CD4-positive, alpha-beta T cell treated with Interleukin-4 for 4 hours (primary cell): ENCODE data around the gene RP2.

Source experiments
- DNase-seq: peaks from one replicate; pipeline ENCODE4 v3.0.0-alpha.2; 2020

The RP2 gene

GRCh38 chrX:46836701-46837557 lies at the start of gene RP2:
RP2 (plus strand) TSS chrX:46837043; CDS start chrX:46837101, 58 bp downstream.
- peak; percentile 83 for DNase-seq

GRCh38 chrX:46788902-46789301 lies 47.9 kb upstream of the RP2 start:
- DNase-seq, result no peak

GRCh38 chrX:46791927-46792809 lies 44.7 kb upstream of the RP2 start:
- peak; percentile 32 for DNase-seq

GRCh38 chrX:46792810-46793188 lies 44.0 kb upstream of the RP2 start:
- no peak for DNase-seq

GRCh38 chrX:46793386-46794143 lies 43.3 kb upstream of the RP2 start:
- DNase-seq, result no peak

GRCh38 chrX:46796574-46797191 lies 40.2 kb upstream of the RP2 start:
- peak; percentile 59 for DNase-seq

GRCh38 chrX:46803140-46803539 lies 33.7 kb upstream of the RP2 start:
- DNase-seq, result no peak

GRCh38 chrX:46805270-46805669 lies 31.6 kb upstream of the RP2 start:
- DNase-seq, result no peak

GRCh38 chrX:46811121-46811520 lies 25.7 kb upstream of the RP2 start:
- DNase-seq, result no peak

- no peak for DNase-seq
Observed at GRCh38 chrX:46812445-46812844, 24.4 kb upstream of the RP2 start.

- DNase-seq, result no peak
Observed at GRCh38 chrX:46814966-46815365, 21.9 kb upstream of the RP2 start.

GRCh38 chrX:46819136-46819535 lies 17.7 kb upstream of the RP2 start:
- no peak for DNase-seq

GRCh38 chrX:46820391-46821100 lies 16.3 kb upstream of the RP2 start:
- no peak for DNase-seq

- no peak for DNase-seq
Observed at GRCh38 chrX:46823481-46823880, 13.4 kb upstream of the RP2 start.

GRCh38 chrX:46831765-46832327 lies 5.0 kb upstream of the RP2 start:
- DNase-seq, result no peak

GRCh38 chrX:46837558-46838485 lies 979 bp downstream of the RP2 start:
- DNase-seq, result peak; percentile 48

GRCh38 chrX:46838486-46838870 lies 1.6 kb downstream of the RP2 start:
- DNase-seq, result no peak

GRCh38 chrX:46838974-46839480 lies 2.2 kb downstream of the RP2 start:
- no peak for DNase-seq

GRCh38 chrX:46840946-46841345 lies 4.1 kb downstream of the RP2 start:
- no peak for DNase-seq

GRCh38 chrX:46841346-46841745 lies 4.5 kb downstream of the RP2 start:
- DNase-seq, result no peak
